Hematopoietic multipotent progenitor cell treated with erythropoietin and hydrocortisone succinate and interleukin-3 and kit ligand, for 8 days (in vitro differentiated cells): ENCODE results near the gene RERE.
A peak's percentile ranks its signal among the peaks of the same experiment; 100 is the strongest.
"Not testable (repeated sequence)": the region's sequence is repeated elsewhere in the genome, so short reads cannot be mapped to it uniquely, and the experiment has no call there.

ENCODE experiments used
- DNase-seq: peaks from one replicate; pipeline ENCODE4 v3.0.0-alpha.2; 2015

The RERE gene

GRCh38 chr1:8796812-8797211, 20.6 kb downstream of the RERE start:
- no peak for DNase-seq

GRCh38 chr1:8794605-8795004, 22.8 kb downstream of the RERE start:
- DNase-seq = no peak

GRCh38 chr1:8791819-8792218, 25.6 kb downstream of the RERE start:
- no peak for DNase-seq

- DNase-seq = peak; percentile 66
These were observed 26.5 kb downstream of the RERE start for GRCh38 chr1:8790987-8791386.

GRCh38 chr1:8790478-8790877, 27.0 kb downstream of the RERE start:
- no peak for DNase-seq

- DNase-seq = peak; percentile 92
These were observed 27.9 kb downstream of the RERE start for GRCh38 chr1:8789314-8790214.

- DNase-seq = no peak
These were observed 30.2 kb downstream of the RERE start for GRCh38 chr1:8787218-8787617.

- DNase-seq = not testable (repeated sequence)
These were observed 31.2 kb downstream of the RERE start for GRCh38 chr1:8786204-8786603.

GRCh38 chr1:8782955-8783354, 34.5 kb downstream of the RERE start:
- no peak for DNase-seq

- no peak for DNase-seq
These were observed 35.3 kb downstream of the RERE start for GRCh38 chr1:8782001-8782620.

- no peak for DNase-seq
These were observed 37.0 kb downstream of the RERE start for GRCh38 chr1:8780405-8780804.

GRCh38 chr1:8777867-8778266, 39.6 kb downstream of the RERE start:
- no peak for DNase-seq

- DNase-seq = no peak
These were observed 41.3 kb downstream of the RERE start for GRCh38 chr1:8776104-8776503.

GRCh38 chr1:8767006-8767405, 50.4 kb downstream of the RERE start:
- DNase-seq = no peak

- no peak for DNase-seq
These were observed 52.2 kb downstream of the RERE start for GRCh38 chr1:8765198-8765597.

- no peak for DNase-seq
These were observed 53.0 kb downstream of the RERE start for GRCh38 chr1:8764293-8764937.

- DNase-seq = no peak
These were observed 53.6 kb downstream of the RERE start for GRCh38 chr1:8763888-8764287.

- no peak for DNase-seq
These were observed 62.4 kb downstream of the RERE start for GRCh38 chr1:8754993-8755392.

- DNase-seq = no peak
These were observed 63.2 kb downstream of the RERE start for GRCh38 chr1:8754247-8754650.

GRCh38 chr1:8753736-8754135, 63.7 kb downstream of the RERE start:
- no peak for DNase-seq

GRCh38 chr1:8752921-8753713, 64.3 kb downstream of the RERE start:
- no peak for DNase-seq

- peak; percentile 6 for DNase-seq
These were observed 65.0 kb downstream of the RERE start for GRCh38 chr1:8752411-8752810.

- DNase-seq = no peak
These were observed 65.5 kb downstream of the RERE start for GRCh38 chr1:8751984-8752383.
